ENCODE measurements around the gene HOXB3.

DNA sequence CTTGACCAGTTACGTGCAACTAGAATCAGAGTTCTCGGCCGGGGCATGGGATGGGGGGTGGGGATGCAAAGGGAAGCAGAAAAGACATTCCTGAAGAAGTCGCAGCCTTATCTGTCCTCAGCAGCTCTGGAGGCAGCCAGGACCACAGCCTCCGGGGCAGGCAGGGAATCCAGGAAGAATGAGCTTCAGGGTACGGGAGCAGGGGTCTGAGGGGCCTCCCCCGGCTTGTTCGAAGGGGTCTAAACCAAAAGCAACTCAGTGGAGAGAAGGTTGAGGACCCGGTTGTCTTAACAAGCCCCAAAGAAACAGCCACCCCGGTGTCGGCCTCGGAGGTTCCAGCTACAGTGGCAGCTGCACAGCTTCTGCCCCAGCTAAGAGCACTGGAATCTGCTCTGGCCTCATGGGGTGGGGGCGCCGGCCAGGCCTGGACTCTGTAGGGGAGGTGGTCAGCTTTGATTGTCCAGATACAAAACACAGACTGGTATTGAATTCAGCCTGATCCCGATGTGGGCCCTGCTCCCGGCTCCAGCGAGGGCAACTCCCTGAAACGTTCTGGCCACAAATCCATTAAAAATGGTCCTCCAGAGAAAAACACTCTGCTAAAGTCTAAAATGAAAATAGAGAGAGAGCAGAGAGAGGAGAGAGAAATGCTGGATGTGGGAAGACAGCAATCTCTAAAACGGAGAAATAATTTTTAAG is 19.6 kb downstream of the HOXB3 start:
- TF ChIP-seq POLR2A (IDR thresholded peaks at IDR 0.05; ENCODE audit: low read length) = no peak
- no peak for TF ChIP-seq GATA1 (IDR thresholded peaks at IDR 0.05; ENCODE audit: low read depth, low read length)
